Neural cell (in vitro differentiated cells): ENCODE measurements around the gene CELSR1. TPM values are rescaled to one million over a fixed set of nuclear protein-coding genes. Genes with fewer than 3 reads are reported as not detected.

ENCODE experiments used
- H2AFZ ChIP-seq: fragments of 200-600, 300-800 bp; sonication (generic), shearing (Covaris generic); 2 replicates; pipeline ENCODE4 v1.6.0; 2014; ENCODE audit warnings: low read depth, mild to moderate bottlenecking, antibody characterized with exemption, low read length, moderate library complexity
- H3F3A ChIP-seq: fragments of 200-600 bp; shearing (Covaris generic); 2 replicates; pipeline ENCODE4 v1.6.1; 2016; ENCODE audit warnings: mild to moderate bottlenecking, moderate library complexity, mixed read lengths, antibody characterized with exemption, low read length; ENCODE audit not compliant: insufficient read depth, poor library complexity, severe bottlenecking
- H3K27ac ChIP-seq: fragments of 200-600, 300-800 bp; sonication (generic), shearing (Covaris generic); 2 replicates; pipeline ENCODE4 v1.5.1; 2014; ENCODE audit warnings: mild to moderate bottlenecking, low read length, moderate library complexity
- H3K27me3 ChIP-seq: fragments of 300-800, 200-600 bp; sonication (generic), shearing (Covaris generic); 2 replicates; pipeline ENCODE4 v1.6.0; 2014; ENCODE audit warnings: mild to moderate bottlenecking, low read depth, low read length, moderate library complexity; ENCODE audit not compliant: insufficient read depth
- H3K36me3 ChIP-seq: fragments of 300-800, 200-600 bp; sonication (generic), shearing (Covaris generic); 2 replicates; pipeline ENCODE4 v1.5.1; 2014; ENCODE audit warnings: mild to moderate bottlenecking, antibody characterized with exemption, low read length, moderate library complexity; ENCODE audit not compliant: insufficient read depth
- H3K4me2 ChIP-seq: fragments of 300-800, 200-600 bp; sonication (generic), shearing (Covaris generic); 2 replicates; pipeline ENCODE4 v1.6.0; 2014; ENCODE audit warnings: mild to moderate bottlenecking, low read length
- H3K4me3 ChIP-seq: fragments of 300-800, 200-600 bp; sonication (generic), shearing (Covaris generic); 2 replicates; pipeline ENCODE4 v1.5.1; 2014; ENCODE audit warnings: mild to moderate bottlenecking, low read length, moderate library complexity
- H3K79me2 ChIP-seq: fragments of 200-600 bp; shearing (Covaris generic); replicated peaks from 2 replicates; pipeline ENCODE4 v1.6.0; 2014; ENCODE audit warnings: mild to moderate bottlenecking, low read length, moderate library complexity; ENCODE audit not compliant: insufficient read depth
- H3K9ac ChIP-seq: fragments of 300-800, 200-600 bp; sonication (generic), shearing (Covaris generic); 2 replicates; pipeline ENCODE4 v1.6.1; 2016; ENCODE audit warnings: mild to moderate bottlenecking, low read length, mixed read lengths
- H3K9me2 ChIP-seq: fragments of 200-600 bp; shearing (Covaris generic); 2 replicates; pipeline ENCODE4 v1.6.1; 2016; ENCODE audit warnings: mild to moderate bottlenecking, low read length, mixed read lengths; ENCODE audit not compliant: insufficient read depth
- H3K9me3 ChIP-seq: fragments of 200-600, 300-800 bp; sonication (generic), shearing (Covaris generic); 2 replicates; pipeline ENCODE4 v1.6.1; 2016; ENCODE audit warnings: mild to moderate bottlenecking, mixed run types, low read length, moderate library complexity, mixed read lengths
- H4K20me1 ChIP-seq: fragments of 200-600 bp; shearing (Covaris generic); 2 replicates; pipeline ENCODE4 v1.6.1; 2016; ENCODE audit warnings: mild to moderate bottlenecking, mixed run types; ENCODE audit not compliant: insufficient read depth
- CTCF ChIP-seq: fragments of 450-650 bp; IDR thresholded peaks from 2 replicates; pipeline ENCODE4 v1.5.1; 2014; ENCODE audit warnings: antibody characterized with exemption, mild to moderate bottlenecking, moderate library complexity; ENCODE audit not compliant: poor library complexity, severe bottlenecking
- EP300 ChIP-seq: fragments of 450-650 bp; conservative IDR thresholded peaks from 2 replicates; pipeline ENCODE4 v1.6.1; 2014; ENCODE audit warnings: antibody characterized with exemption, mild to moderate bottlenecking, moderate library complexity; ENCODE audit not compliant: poor library complexity, severe bottlenecking
- EZH2 ChIP-seq: fragments of 200-600, 300-800 bp; shearing (Covaris generic), sonication (generic); IDR thresholded peaks from 2 replicates; pipeline ENCODE4 v1.6.1; 2014; ENCODE audit warnings: antibody characterized with exemption, low read length, borderline replicate concordance, mild to moderate bottlenecking; ENCODE audit not compliant: insufficient read depth, poor library complexity, severe bottlenecking
- MXI1 ChIP-seq: fragments of 450-650 bp; conservative IDR thresholded peaks from 2 replicates; pipeline ENCODE4 v1.6.1; 2014; ENCODE audit warnings: antibody characterized with exemption, mild to moderate bottlenecking; ENCODE audit not compliant: poor library complexity, severe bottlenecking
- POLR2AphosphoS5 ChIP-seq: IDR thresholded peaks from 2 replicates; pipeline ENCODE4 v1.6.1; 2012
- RAD21 ChIP-seq: fragments of 450-650 bp; conservative IDR thresholded peaks from 2 replicates; pipeline ENCODE4 v1.6.1; 2014; ENCODE audit warnings: antibody characterized with exemption, mild to moderate bottlenecking, moderate library complexity
- SMC3 ChIP-seq: fragments of 450-650 bp; conservative IDR thresholded peaks from 2 replicates; pipeline ENCODE4 v1.6.1; 2014; ENCODE audit warnings: antibody characterized with exemption, mild to moderate bottlenecking, moderate library complexity; ENCODE audit not compliant: poor library complexity
- TAF1 ChIP-seq: IDR thresholded peaks from 2 replicates; pipeline ENCODE4 v1.6.1; 2012; ENCODE audit warnings: low read depth
- polyA plus RNA-seq: library from polyadenylated mRNA; depleted of rRNA; stranded (reverse); fragments of >200 nt; gene quantifications from 2 replicates; pipeline ENCODE4 v1.2.3, GENCODE V29; 2014
- TF ChIP-seq, protein P1 (sequence below): IDR thresholded peaks from 2 replicates; pipeline ENCODE4 v1.6.1; 2012; ENCODE audit warnings: borderline replicate concordance

The CELSR1 gene
- polyA plus RNA-seq, 1 donor from 2014 or later = 0.14 TPM

DNA sequence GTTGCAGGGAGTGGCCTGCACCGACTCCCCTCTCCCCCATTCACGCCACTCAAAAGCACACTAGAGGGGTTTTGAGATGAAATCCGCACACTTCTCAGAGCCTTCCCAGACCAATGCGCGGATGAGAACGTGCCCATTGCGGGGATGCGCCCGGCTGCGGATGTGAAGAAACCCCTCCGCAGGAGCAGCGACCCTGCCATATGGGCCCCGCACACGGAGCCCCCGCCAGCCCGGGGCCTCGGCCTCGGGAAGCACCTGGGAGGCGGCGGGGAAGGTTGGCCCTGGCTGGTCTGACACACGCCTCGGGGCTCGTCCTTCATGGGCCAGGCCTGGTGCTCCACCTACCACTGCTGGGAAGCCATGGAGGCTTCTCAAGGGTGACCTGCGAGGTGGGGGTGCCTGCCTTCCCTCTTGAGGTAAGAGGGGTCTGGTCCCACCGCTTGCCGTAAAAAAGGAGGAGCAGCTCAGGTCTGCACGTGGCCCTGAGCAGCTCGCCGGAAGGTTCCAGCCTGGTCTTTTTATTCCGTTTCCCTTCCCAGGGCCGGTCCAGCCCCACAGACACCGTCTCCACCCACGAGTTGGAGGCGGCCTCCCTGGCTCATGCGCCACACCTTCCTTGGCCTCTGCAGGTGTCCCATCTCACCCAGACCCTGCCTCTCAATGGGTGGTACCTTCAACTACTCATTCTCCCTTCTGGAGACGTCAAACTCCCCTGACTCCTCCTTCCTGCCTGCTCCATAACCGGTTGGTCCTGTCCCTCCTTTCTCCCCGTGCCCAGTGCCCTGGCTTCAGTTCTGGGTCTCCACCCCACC lies 162.6 kb downstream of the CELSR1 start:
- Histone ChIP-seq H2AFZ (no peak overlapping the region), H3K9me2 (no peaks in the 10 kb centered on the region), H3K79me2 (no peaks in the 10 kb centered on the region), H3K27me3 (no peaks in the 10 kb centered on the region), H3K4me2 (no peak overlapping the region), H4K20me1 (no peaks in the 10 kb centered on the region), H3K27ac (no peak overlapping the region), H3K4me3 (no peak overlapping the region), H3K36me3 (no peaks in the 10 kb centered on the region), H3F3A (no peaks in the 10 kb centered on the region), H3K9me3 (no peaks in the 10 kb centered on the region), H3K9ac (no peak overlapping the region)
- TF ChIP-seq CTCF (no peak), RAD21 (no peak), EP300 (no peak), TAF1 (no peak), MXI1 (no peak), EZH2 (no peak), POLR2AphosphoS5 (no peak), SMC3 (no peak)
- TF ChIP-seq, protein P1, sequence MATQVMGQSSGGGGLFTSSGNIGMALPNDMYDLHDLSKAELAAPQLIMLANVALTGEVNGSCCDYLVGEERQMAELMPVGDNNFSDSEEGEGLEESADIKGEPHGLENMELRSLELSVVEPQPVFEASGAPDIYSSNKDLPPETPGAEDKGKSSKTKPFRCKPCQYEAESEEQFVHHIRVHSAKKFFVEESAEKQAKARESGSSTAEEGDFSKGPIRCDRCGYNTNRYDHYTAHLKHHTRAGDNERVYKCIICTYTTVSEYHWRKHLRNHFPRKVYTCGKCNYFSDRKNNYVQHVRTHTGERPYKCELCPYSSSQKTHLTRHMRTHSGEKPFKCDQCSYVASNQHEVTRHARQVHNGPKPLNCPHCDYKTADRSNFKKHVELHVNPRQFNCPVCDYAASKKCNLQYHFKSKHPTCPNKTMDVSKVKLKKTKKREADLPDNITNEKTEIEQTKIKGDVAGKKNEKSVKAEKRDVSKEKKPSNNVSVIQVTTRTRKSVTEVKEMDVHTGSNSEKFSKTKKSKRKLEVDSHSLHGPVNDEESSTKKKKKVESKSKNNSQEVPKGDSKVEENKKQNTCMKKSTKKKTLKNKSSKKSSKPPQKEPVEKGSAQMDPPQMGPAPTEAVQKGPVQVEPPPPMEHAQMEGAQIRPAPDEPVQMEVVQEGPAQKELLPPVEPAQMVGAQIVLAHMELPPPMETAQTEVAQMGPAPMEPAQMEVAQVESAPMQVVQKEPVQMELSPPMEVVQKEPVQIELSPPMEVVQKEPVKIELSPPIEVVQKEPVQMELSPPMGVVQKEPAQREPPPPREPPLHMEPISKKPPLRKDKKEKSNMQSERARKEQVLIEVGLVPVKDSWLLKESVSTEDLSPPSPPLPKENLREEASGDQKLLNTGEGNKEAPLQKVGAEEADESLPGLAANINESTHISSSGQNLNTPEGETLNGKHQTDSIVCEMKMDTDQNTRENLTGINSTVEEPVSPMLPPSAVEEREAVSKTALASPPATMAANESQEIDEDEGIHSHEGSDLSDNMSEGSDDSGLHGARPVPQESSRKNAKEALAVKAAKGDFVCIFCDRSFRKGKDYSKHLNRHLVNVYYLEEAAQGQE = no peak

DNA sequence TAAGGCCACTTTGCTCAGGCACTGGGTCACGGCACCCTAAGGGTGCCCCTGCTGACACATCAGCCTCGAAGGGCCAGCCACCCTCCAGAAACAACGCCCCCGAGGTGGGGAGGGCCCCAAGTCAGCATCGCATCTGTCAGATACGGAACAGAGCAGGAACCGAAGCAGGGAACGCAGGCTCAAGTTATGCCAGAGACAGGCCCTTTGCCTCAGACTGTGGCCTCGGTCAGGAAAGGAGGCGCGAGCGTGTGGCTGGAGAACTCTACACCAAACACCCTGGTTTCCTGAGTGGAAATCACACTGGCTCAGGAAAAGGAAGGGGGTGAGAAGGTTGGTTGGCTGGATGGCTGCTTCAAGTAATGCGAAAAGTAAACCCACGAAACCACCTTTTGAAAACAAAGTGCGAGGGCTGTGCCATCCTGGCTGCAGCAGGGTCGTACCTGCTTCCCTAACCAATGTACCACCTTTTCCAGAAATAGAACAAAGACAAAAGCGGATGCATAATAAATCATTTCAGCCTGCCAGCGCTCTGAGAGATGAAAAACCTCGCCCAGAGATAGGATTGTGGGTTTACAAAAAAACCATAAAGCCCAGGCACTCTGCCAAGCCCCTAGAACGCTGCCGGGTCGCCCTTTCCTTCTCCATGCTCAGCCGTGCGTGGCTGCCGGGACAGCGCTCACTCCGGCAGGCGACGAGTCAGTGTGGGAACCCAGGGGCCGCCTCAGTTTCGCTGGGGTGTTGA lies 163.3 kb downstream of the CELSR1 start:
- H3K27ac ChIP-seq = no peak overlapping the region
- no peak overlapping the region for H3K4me2 ChIP-seq
- H3F3A ChIP-seq = no peaks in the 10 kb centered on the region
- no peaks in the 10 kb centered on the region for H3K79me2 ChIP-seq
- no peaks in the 10 kb centered on the region for H3K27me3 ChIP-seq
- TF ChIP-seq EP300 (no peak), EZH2 (no peak)
- TF ChIP-seq, protein P1 = no peak
- H4K20me1 ChIP-seq = no peaks in the 10 kb centered on the region
- H3K9ac ChIP-seq = no peak overlapping the region
- no peaks in the 10 kb centered on the region for H3K9me2 ChIP-seq
- H3K4me3 ChIP-seq = no peak overlapping the region
- H3K9me3 ChIP-seq = no peaks in the 10 kb centered on the region
- no peaks in the 10 kb centered on the region for H3K36me3 ChIP-seq
- H2AFZ ChIP-seq = no peak overlapping the region
